ENCODE data around the gene SHISA9. TPM values are rescaled to one million over a fixed set of nuclear protein-coding genes. Genes with fewer than 3 reads are reported as not detected.

SHISA9 gene
- total and polyA plus RNA-seq, 7 donors, result under 0.01 to 8.6 (median 3.1) TPM

DNA sequence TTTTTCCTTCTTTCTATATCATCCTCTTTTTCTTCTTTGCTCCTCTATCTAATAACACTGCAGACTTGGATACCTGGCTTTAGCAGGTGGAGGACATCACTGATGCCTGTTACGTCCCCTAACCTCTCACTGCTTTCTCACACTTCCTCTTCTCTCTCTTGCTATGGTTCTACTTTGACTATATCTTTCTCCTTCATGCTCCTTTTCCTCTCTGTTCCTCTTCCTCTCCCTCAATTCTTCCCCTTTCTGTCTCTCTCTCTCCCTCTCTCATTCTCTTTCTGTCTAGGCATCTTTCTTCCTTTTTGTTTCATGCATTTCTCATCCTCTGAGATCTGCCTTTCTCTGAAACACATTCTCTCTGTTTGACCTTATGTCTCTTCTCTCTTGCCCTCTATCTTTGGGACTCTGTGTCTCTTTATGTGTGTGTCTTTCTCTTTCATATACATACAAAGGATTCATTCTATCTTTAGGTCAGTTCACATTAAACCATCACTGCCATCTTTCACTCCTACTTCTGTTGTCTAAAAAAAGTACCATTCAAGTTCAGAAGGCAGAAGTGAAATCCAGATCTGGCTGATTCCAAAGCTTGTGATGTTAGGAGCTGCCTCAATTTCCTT lies 353.7 kb downstream of the SHISA9 start:
- Histone ChIP-seq H3K4me3 (no peak overlapping the region), H3K27ac (no peak overlapping the region), H3K9me3 (no peaks in the 10 kb centered on the region), H3K27me3 (no peaks in the 10 kb centered on the region), H3K36me3 (no peaks in the 10 kb centered on the region), H3K4me1 (no peaks in the 10 kb centered on the region)
- 71 to 75% methylated on average over 1 of the region's 1 CpG for WGBS, 2 donors
- intact Hi-C loops (cut with DNase I), result no loop called here
- TF ChIP-seq POLR2A (IDR thresholded peaks at IDR 0.05) (no peak), EP300 (IDR thresholded peaks at IDR 0.05) (no peak), POLR2AphosphoS5 (IDR thresholded peaks at IDR 0.05) (no peak)
- TF ChIP-seq, protein P1, sequence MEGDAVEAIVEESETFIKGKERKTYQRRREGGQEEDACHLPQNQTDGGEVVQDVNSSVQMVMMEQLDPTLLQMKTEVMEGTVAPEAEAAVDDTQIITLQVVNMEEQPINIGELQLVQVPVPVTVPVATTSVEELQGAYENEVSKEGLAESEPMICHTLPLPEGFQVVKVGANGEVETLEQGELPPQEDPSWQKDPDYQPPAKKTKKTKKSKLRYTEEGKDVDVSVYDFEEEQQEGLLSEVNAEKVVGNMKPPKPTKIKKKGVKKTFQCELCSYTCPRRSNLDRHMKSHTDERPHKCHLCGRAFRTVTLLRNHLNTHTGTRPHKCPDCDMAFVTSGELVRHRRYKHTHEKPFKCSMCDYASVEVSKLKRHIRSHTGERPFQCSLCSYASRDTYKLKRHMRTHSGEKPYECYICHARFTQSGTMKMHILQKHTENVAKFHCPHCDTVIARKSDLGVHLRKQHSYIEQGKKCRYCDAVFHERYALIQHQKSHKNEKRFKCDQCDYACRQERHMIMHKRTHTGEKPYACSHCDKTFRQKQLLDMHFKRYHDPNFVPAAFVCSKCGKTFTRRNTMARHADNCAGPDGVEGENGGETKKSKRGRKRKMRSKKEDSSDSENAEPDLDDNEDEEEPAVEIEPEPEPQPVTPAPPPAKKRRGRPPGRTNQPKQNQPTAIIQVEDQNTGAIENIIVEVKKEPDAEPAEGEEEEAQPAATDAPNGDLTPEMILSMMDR (IDR thresholded peaks at IDR 0.05), result no peak
- no peak for DNase-seq

DNA sequence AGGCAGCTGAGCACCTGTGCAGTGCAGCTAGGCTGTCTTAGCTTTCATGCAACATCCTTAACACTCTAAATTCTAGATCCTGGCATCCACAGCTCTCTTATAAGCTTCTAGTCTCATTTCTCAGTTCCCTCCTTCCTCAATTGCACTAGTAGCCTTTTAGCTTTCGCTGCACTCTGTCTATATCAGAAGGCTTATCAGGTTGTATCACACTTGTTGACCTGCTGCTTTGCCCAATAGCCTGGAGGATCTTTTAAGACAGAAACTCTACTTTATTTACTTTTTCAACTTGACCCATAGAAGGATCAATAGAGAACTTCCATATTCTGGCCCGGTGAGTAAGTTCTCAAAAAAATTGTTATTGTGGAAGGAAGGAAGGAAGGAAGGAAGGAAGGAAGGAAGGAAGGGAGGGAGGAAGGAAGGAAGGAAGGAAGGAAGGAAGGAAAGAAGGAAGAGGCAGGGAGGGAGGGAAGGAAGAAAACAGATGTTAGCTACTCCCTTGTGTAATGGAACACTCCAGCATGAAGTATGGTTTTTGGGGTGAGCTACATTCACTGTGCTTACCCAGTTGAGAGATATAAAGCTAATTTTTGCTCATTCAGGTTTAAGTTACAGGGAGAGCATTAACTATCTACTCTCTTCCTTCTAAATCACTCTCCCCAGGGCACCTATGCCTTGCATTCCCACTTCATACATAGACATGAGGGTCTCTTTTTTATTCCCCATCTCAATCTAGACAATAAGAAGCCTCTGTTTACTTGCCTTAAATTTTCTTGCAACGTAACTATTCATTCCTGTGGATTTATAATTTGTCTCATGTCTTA lies 361.1 kb downstream of the SHISA9 start:
- H3K36me3 ChIP-seq, result no peaks in the 10 kb centered on the region
- no peak for TF ChIP-seq POLR2AphosphoS5 (IDR thresholded peaks at IDR 0.05)

DNA sequence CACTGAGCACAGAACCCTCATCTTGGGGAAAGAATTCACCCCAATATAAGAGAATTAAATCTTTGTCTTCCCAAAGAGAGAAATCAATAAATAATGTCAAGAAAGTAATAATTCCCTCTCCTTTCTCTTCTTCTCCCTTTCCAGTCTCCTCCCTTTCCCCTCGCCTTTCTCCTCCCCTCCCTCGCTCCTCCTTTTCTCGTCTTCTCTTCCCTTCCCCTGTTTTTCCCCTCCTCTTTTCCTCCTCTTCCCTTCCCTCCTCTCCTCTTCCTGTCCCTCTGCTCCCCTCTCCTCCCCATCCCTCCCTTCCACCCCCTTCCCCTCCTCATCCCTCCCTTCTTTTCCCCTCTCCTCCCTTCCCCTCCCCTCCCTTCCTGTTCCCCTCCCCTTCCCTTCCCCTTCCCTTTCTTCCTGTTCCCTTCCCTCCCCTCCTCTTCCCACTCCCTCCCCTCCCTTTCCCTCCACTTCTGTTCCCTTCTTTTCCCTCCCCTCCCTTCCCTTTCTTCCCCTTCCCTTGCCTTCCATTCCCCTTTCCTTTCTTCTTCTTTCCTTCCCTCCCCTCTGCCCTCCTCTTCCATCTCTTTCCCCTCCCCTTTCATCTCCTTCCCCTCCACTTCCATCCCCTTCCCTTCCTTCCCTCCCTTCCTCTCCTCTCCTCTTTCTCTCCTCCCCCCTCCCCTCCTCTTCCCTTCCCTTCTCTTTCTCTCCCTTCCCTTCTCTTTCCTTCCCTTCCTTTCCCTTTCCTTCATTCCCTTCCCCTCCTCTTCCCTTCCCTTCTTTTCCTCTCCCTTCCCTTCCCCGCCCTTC lies 363.6 kb downstream of the SHISA9 start:
- TF ChIP-seq, protein P1 (IDR thresholded peaks at IDR 0.05), result no peak
- TF ChIP-seq EP300 (IDR thresholded peaks at IDR 0.05) (no peak), POLR2A (IDR thresholded peaks at IDR 0.05) (no peak), POLR2AphosphoS5 (IDR thresholded peaks at IDR 0.05) (no peak)
- Histone ChIP-seq H3K27me3 (no peaks in the 10 kb centered on the region), H3K4me3 (no peak overlapping the region), H3K36me3 (no peaks in the 10 kb centered on the region), H3K9me3 (peaks cover 0 to 5% (median 0%) of the 10 kb centered on the region in 4 donors), H3K27ac (no peak overlapping the region), H3K4me1 (no peaks in the 10 kb centered on the region)
- intact Hi-C loops (cut with DNase I), result no loop called here
- DNase-seq, result no peak
- 88 to 89% methylated on average over 4 of the region's 4 CpGs for WGBS, 2 donors

More for the DNA sequence above, 361.1 kb downstream of the SHISA9 start:
- no peak overlapping the region for H3K27ac ChIP-seq
- H3K9me3 ChIP-seq, result peaks cover 0 to 5% (median 0%) of the 10 kb centered on the region in 4 donors
- WGBS, 2 donors, result 79 to 83% methylated on average over 3 of the region's 3 CpGs
- DNase-seq, result no peak
- no peak overlapping the region for H3K4me3 ChIP-seq
- intact Hi-C loops (cut with DNase I), result no loop called here
- no peaks in the 10 kb centered on the region for H3K4me1 ChIP-seq
- no peaks in the 10 kb centered on the region for H3K27me3 ChIP-seq

DNA sequence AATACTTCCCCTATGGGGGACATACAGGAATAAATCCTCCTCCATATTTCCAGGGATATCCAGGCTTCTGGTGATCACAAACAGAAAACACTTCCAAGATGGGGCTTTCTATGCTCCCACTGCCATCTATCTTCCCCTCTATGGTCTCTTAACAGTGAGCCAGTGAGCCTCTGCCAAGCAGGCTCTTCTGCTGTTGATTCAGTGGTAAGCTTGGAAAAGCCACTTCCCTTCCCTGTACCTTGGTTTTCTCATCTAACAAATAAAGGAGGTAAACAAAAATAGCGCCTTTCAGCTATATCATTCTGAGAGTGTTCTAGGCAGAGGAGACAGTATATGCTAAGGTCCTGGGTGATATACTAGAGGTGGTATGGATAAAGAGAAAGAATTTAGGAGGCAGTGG lies 368.0 kb downstream of the SHISA9 start:
- whole genome bisulfite sequencing, 2 donors, result 91 to 94% methylated on average over 1 of the region's 1 CpG
- H3K36me3 ChIP-seq, result no peaks in the 10 kb centered on the region
- TF ChIP-seq POLR2A (IDR thresholded peaks at IDR 0.05) (no peak), EP300 (IDR thresholded peaks at IDR 0.05) (no peak), POLR2AphosphoS5 (IDR thresholded peaks at IDR 0.05) (no peak)
- TF ChIP-seq, protein P1 (IDR thresholded peaks at IDR 0.05), result no peak

More for the DNA sequence above, 368.0 kb downstream of the SHISA9 start:
- no peak for DNase-seq
- Histone ChIP-seq H3K27ac (no peak overlapping the region), H3K4me1 (no peaks in the 10 kb centered on the region), H3K27me3 (no peaks in the 10 kb centered on the region), H3K9me3 (no peaks in the 10 kb centered on the region), H3K4me3 (no peak overlapping the region)
- intact Hi-C loops (cut with DNase I), result no loop called here
